Left renal pelvis (tissue), 4 donors: Measurements from ENCODE around the gene SRA1. TPM values are rescaled to one million over a fixed set of nuclear protein-coding genes. Genes with fewer than 3 reads are reported as not detected.

Experiments
- DNase-seq, 4 donors: peaks; one replicate each; pipeline ENCODE4 v3.0.0-alpha.2; 2013; ENCODE audit warnings: low read depth in 4 of 4, low spot score in 3 of 4
- polyA plus RNA-seq, 4 donors: library from polyadenylated mRNA; unstranded; fragments of 120-200 nt; gene quantifications; one replicate each; pipeline ENCODE4 v1.2.1, GENCODE V29; 2013; ENCODE audit not compliant: insufficient read length in 4 of 4

The SRA1 gene
- polyA plus RNA-seq, 4 donors = 21.8 to 32.0 (median 27.9) TPM

- DNase-seq = no peak
These were observed 5.4 kb downstream of the SRA1 start for GRCh38 chr5:140551872-140552271.

DNA sequence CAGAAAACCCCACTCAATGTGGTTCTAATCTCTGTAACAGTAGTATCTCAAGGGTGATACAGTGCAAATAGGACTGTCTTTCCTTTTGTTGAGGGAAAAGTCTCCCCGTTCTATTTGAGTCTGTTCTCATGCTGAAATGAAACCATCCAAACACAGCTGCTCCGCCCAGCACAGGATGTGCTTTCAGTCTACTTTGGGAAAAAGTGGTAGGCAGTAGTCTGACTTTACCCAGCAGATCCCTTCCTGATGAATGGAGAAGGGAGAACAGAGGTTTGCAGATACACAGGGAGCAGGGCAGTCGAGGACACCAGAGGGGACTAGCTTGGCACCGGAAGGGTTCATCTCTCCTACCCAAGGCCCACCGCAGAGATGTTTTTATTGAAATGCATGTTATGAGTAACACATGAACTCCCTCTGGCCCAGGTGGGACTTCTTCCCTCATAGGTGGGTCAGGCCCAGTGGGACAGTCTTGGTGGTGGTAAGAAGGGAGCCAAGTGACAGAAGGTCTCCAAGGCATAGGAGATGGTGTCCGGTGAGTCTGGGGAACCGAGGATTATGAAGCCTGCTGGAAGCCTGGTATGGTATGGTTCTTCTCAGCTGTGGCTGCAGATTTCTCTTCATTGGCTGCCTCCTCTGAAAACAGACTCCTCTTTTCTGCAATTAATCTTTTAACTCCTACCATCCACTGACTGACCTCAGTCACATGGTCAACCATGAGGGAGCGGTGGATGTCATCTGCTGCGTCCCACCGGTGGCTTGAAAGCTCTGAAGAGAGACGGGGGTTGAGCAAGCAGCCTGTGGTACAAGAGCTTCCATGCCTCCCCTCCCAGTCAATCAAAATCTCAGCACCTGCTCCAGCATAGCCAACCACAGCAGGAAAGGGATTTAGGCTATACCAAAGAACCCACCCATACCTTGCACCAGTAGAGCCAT, 6.9 kb downstream of the SRA1 start:
- DNase-seq = no peak

DNA sequence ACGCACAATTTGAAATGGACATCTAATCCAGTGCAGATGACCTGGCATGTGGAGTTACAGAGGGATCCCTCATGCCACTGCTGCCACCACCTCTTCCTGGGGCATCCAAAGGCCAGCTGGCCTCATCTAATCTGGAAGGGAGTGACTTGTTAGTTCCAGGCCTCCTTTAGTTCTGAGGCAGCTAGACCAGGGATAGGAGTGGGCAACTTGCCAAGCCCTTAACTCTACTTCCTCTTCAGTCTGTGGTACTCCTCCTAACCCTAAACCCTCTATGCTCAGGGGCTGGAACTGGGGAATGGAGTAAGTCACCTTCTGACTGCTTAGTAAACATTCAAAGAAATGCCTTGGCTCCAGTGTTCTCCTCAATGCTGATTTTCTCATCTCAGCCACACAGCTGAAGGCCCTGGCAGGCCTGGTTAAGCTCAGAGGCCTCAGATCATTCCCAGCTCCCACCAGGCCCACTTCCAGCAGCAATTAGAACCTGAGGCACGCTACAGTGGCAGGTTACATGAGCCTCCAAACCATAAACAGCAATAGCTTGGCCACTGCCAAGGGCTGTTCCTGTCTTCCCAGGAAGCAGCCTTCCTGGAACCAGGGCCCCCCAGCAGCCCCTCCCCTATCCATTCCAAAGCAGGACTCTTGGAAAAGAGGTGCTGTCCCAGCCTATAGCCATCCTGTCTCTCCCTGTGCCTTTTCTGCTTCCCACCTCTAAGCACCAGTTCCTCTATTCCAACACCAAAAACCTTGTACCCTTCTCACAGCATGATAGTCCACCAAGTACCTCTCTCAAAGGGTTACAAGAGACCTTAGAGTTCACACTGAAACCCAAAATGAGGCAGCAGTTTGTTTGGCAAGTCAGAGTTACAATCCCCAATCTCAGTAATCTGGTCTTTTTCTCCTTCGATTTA, 7.8 kb downstream of the SRA1 start:
- DNase-seq = no peak

- DNase-seq = no peak
These were observed 8.5 kb downstream of the SRA1 start for GRCh38 chr5:140548791-140549190.

- no peak for DNase-seq
These were observed 9.0 kb downstream of the SRA1 start for GRCh38 chr5:140548300-140548688.

- DNase-seq = peak; percentile 88 to 91 (median 90)
These were observed 9.6 kb downstream of the SRA1 start, which contains the start of gene EIF4EBP3 for GRCh38 chr5:140547508-140548299. Gene EIF4EBP3, plus strand, starts transcription at chr5:140547662. Its CDS starts 76 bp downstream, at chr5:140547738.

- no peak for DNase-seq
These were observed 10.3 kb downstream of the SRA1 start for GRCh38 chr5:140546851-140547507.

DNA sequence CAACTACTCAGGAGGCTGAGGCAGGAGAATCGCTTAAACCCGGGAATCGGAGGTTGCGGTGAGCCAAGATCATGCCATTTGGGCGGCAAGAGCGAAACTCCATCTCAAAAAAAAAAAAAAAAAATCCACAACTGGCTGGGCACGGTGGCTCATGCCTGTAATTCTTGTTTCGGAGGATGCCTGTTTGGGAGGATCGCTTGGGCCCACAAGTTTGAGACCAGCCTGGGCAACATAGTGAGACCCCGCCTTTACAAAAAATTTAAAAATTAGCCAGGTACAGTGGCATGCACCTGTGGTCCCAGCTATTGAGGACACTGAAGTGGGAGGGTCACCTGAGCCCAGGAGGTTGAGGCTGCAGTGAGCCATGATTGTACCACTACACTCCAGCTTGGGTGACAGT, 11.7 kb downstream of the SRA1 start:
- DNase-seq = no peak

DNA sequence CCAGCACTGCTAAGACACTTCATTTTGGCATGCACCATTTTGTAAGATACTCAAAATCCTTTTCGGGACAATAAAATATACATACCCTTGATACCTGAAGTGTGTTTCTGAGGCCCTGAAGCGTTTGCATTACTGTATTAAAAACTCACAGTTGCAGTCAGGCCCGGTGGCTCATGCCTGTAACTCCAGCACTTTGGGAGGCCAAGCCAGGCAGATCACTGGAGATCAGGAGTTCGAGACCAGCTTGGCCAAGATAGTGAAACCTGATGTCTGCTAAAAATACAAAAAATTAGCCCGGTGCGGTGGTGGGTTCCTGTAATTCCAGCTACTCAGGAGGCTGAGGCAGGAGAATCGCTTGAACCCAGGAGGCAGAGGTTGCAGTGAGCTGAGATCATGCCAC, 12.3 kb downstream of the SRA1 start:
- DNase-seq = no peak

- DNase-seq = no peak
These were observed 14.3 kb downstream of the SRA1 start for GRCh38 chr5:140542972-140543371.

- DNase-seq = no peak
These were observed 17.0 kb downstream of the SRA1 start for GRCh38 chr5:140540227-140540626.

DNA sequence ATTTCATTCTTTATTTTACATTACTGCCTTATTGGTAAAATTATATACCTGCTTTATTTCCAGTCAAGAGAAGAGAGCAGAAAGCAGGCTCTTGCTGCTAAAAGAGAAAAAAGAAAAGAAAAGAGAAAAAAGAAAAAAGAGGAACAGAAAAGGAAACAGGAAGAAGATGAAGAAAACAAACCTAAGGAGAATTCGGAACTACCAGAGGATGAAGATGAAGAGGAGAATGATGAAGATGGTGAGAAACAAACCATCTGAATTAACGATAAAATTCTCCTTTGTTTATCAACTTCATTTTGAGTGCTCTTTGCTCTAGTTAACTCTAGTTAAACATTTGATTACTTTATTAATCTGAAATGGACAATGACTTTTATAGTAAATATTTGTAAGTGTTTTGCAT, 33.3 kb downstream of the SRA1 start:
- no peak for DNase-seq

- no peak for DNase-seq
These were observed 44.1 kb downstream of the SRA1 start for GRCh38 chr5:140513124-140513523.

DNA sequence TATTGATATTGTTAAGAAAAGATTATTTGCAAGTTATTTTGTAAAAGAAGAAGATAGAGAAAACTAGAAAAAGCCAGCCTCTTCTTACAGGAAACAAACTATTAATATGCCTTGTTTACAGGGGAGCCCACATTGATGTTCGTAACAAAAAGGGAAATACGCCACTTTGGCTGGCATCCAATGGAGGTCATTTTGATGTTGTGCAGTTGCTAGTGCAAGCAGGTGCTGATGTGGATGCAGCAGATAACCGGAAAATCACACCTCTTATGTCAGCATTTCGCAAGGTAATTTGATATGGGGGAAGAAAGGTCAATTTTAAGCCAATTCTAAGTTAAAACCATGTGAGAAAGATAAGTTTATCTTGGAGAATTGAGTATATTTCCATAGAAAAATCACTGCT, 47.4 kb downstream of the SRA1 start:
- DNase-seq = no peak

GRCh38 chr5:140502834-140503233, 54.4 kb downstream of the SRA1 start:
- DNase-seq = no peak

Other genes with a start within 250 kb of the SRA1 start
- 10 to 100 TPM in 3 of 4 donors, 1 to 10 TPM in 1; 8.9 to 11.4 (median 10.7) TPM for gene HBEGF, start 210.9 kb downstream of the SRA1 start, polyA plus RNA-seq
- gene SLC4A9, start 197.3 kb downstream of the SRA1 start, polyA plus RNA-seq = 10 to 100 TPM in 3 of 4 donors, under 1 TPM in 1; 0.63 to 51.1 (median 16.0) TPM
- gene ANKHD1, start 155.6 kb downstream of the SRA1 start, polyA plus RNA-seq = 100 to 1,000 TPM in 3 of 4 donors, 10 to 100 TPM in 1; 95.9 to 125 (median 111) TPM
- gene EIF4EBP3, start 9.8 kb downstream of the SRA1 start, polyA plus RNA-seq = 10 to 100 TPM in 2 of 4 donors, 1 to 10 TPM in 2; 6.2 to 14.5 (median 10.2) TPM
- 10 to 100 TPM; 29.7 to 57.1 (median 37.1) TPM for gene APBB3, start 7.1 kb upstream of the SRA1 start, polyA plus RNA-seq
- gene SLC35A4, start 7.4 kb upstream of the SRA1 start, polyA plus RNA-seq = 10 to 100 TPM; 62.3 to 85.7 (median 78.9) TPM
- 10 to 100 TPM in 2 of 4 donors, 1 to 10 TPM in 2; 9.1 to 52.7 (median 9.9) TPM for gene CD14, start 75.7 kb upstream of the SRA1 start, polyA plus RNA-seq
- gene TMCO6, start 82.0 kb upstream of the SRA1 start, polyA plus RNA-seq = 10 to 100 TPM; 10.2 to 23.4 (median 15.0) TPM
- 10 to 100 TPM; 49.2 to 94.6 (median 74.6) TPM for gene NDUFA2, start 90.2 kb upstream of the SRA1 start, polyA plus RNA-seq
- gene IK, start 90.4 kb upstream of the SRA1 start, polyA plus RNA-seq = 100 to 1,000 TPM; 116 to 186 (median 162) TPM
- gene WDR55, start 107.4 kb upstream of the SRA1 start, polyA plus RNA-seq = 10 to 100 TPM; 11.9 to 20.6 (median 14.4) TPM
- under 1 TPM in 3 of 4 donors, not detected in 1; 0.10 to 0.37 (median 0.24) TPM for gene DND1, start 116.1 kb upstream of the SRA1 start, polyA plus RNA-seq
- 10 to 100 TPM; 55.2 to 81.9 (median 67.2) TPM for gene HARS1, start 133.9 kb upstream of the SRA1 start, polyA plus RNA-seq
- gene HARS2, start 134.0 kb upstream of the SRA1 start, polyA plus RNA-seq = 10 to 100 TPM; 32.2 to 55.7 (median 45.6) TPM
- gene ZMAT2, start 143.0 kb upstream of the SRA1 start, polyA plus RNA-seq = 100 to 1,000 TPM in 2 of 4 donors, 10 to 100 TPM in 2; 89.2 to 147 (median 112) TPM
- gene PCDHA1, start 228.7 kb upstream of the SRA1 start, polyA plus RNA-seq = under 1 TPM in 2 of 4 donors, not detected in 2; 0.03 to 0.06 TPM
- under 1 TPM; 0.19 to 0.61 (median 0.32) TPM for gene PCDHA2, start 237.4 kb upstream of the SRA1 start, polyA plus RNA-seq
- gene PCDHA3, start 243.6 kb upstream of the SRA1 start, polyA plus RNA-seq = under 1 TPM; 0.27 to 0.74 (median 0.35) TPM
- 1 to 10 TPM in 2 of 4 donors, under 1 TPM in 2; 0.37 to 1.5 (median 0.86) TPM for gene PCDHA4, start 249.6 kb upstream of the SRA1 start, polyA plus RNA-seq